Forelimb muscle (tissue), 1 donor: Measurements from ENCODE around the gene MPG. TPM values are rescaled to one million over a fixed set of nuclear protein-coding genes. Genes with fewer than 3 reads are reported as not detected.
"Not testable (repeated sequence)": the region's sequence is repeated elsewhere in the genome, so short reads cannot be mapped to it uniquely, and the experiment has no call there.

ENCODE experiments used
- DNase-seq: peaks from one replicate; pipeline ENCODE4 v3.0.0-alpha.2; 2013; ENCODE audit warnings: low read depth
- polyA plus RNA-seq: library from polyadenylated mRNA; unstranded; fragments of 120-200 nt; gene quantifications from one replicate; pipeline ENCODE4 v1.2.1, GENCODE V29; 2013; ENCODE audit not compliant: insufficient read length

MPG gene
- polyA plus RNA-seq, 1 donor: 23.4 TPM

GRCh38 chr16:112153-112840 lies 34.3 kb downstream of the MPG start:
- no peak for DNase-seq

DNA sequence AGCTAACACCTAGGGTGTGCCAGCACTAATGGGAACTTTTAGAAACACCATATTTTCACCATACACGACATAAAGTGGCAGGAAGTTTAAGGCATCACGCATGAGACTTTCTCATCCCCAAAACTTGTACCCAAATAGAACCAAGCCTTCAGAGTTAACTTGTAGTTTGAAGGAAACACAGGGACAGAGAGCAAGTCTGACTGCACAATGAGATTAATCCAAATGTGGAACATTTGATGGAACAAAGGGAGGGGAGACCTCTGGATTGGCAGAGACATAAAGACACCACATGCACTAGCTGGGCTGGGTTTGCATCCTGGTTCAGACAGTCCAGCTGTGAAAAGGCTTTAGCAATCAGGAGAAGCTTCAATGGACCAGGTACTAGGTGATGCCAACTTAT lies 36.3 kb downstream of the MPG start:
- no peak for DNase-seq

GRCh38 chr16:116015-116414 lies 38.0 kb downstream of the MPG start:
- no peak for DNase-seq

- DNase-seq: no peak
Measured at GRCh38 chr16:117379-118365, 39.6 kb downstream of the MPG start.

- no peak for DNase-seq
Measured at GRCh38 chr16:118857-119256, 40.8 kb downstream of the MPG start.

GRCh38 chr16:119295-119694 lies 41.3 kb downstream of the MPG start:
- DNase-seq: no peak

DNA sequence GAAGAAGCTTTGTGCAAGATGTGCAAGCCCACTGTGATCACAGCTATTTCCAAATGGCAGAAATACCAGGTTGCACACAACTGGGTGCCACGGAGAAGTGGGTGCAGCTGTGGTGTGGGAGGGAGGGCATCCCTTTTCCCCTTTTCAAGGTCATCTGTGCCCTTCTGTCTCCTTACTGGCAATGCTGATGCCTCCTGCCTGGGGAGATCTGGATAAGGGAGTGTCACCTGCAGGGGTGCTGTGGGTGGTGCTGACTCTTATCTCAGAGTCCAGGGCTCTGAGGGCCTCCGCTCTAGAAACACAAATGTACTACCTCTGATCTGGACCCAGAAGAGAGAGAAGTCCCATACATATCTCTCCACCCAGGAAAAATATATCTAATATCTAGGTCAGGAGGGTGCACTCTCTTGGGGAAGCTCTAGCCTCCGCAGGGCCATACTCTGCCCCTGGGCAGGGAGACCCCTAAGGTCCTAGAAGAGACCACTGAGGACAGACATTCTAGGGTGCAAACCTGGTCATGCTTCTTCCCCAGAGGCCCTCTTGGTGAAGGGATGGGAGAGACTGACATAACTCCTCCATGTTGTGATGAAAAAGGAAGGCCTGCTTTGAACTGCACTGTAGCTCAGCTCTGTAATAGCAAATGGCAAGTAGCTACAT lies 41.9 kb downstream of the MPG start:
- no peak for DNase-seq

- DNase-seq: no peak
Measured at GRCh38 chr16:120756-121155, 42.7 kb downstream of the MPG start.

GRCh38 chr16:122361-122760 lies 44.3 kb downstream of the MPG start:
- no peak for DNase-seq

- DNase-seq: not testable (repeated sequence)
Measured at GRCh38 chr16:123558-124350, 45.7 kb downstream of the MPG start.

DNA sequence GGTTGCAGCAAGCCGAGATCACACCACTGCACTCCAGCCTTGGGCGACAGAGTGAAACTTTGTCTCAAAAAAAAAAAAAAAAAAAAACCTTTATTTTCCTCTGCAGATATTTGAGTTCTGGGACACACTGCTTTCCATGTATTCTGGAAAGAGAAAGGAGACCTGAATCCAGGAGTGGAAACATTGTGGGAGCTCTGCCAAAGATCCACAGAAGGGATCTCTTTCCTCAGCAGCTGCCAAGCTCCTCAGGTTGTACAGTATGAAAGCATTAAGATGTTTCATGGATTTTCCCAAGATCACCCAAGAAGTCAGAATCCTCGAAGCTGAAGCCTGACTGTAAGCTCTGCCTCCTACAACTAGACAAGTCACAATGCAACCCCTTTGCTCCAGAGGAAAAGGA lies 47.0 kb downstream of the MPG start:
- DNase-seq: peak; percentile 17

DNA sequence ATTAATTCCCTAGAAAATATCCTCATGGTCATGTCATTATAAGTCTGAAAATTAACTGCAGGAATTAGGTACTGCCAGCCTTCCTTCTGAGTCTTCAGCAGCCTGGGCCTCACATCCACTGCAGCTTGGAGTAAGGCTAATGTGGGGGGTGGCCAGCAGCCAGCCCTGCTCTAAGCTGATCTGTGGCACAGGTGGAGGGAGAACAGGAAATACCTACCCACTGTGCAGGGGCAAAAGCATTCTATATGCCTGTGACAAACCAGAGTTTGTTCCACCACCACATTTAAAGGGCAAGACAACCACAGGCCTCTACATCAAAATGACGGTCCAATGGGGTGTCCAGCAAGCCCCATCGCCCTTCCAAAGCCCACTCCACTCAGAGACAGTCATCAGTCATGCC lies 51.0 kb downstream of the MPG start:
- no peak for DNase-seq

DNA sequence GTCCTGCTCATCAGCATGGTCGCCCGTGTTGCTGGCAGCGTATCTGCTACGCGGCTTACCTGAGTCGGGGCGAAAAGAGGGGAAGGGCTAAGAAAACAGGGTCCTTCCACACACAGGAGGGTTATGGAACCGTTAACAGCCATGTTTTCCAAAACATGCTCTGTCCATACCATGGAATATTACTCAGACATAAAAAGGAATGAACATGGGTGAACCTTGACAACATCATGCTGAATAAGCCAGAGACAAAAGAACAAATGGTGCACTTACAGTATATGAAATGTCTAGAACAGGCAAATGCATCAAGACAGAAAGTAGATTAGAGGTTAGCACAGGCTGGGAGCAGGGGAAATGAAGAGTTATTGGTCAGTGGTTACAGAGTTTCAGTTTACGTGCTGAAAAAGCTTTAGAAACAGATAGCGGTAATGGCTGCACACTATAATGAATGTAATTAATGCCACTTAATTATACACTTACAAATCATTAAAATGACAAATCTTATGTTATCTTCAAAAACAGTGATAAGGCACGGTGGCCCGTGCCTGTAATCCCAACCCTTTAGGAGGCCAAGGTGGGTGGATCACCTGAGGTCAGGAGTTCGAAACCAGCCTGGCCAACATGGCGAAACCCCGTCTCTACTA lies 52.6 kb downstream of the MPG start:
- no peak for DNase-seq

DNA sequence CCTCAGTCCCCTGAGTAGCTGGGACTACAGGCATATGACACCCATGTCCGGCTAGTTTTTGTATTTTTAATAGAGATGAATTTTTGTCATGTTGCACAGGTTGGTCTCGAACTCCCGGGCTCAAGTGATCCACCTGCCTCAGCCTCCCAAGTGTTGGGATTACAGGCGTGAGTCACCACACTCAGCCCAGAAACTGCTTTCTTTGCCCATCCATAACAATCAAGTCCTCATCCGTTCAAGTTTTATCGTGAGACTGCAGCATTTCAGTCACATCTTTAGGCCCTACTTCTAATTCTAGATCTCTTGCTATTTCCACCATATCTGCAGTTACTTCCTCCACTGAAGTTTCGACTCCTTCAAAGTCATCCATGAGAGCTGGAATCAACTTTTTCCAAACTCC lies 54.1 kb downstream of the MPG start:
- no peak for DNase-seq

DNA sequence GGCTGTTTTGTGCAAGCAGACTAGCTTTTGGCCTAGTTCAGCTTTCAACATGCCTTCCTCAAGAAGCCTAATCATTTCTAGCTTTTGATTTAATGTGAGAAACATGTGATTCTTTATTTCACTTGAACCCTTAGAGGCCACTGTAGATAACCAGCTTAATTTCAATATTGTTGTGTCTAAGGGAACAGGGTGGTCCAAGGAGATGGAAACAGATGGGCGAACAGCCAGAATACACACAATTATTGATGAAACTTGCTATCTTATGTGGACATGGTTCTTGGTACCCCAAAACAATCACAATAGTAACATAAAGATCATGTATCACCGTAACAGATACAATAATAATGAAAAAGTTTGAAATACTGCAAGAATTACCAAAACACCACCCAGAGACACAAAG lies 55.7 kb downstream of the MPG start:
- no peak for DNase-seq

Other genes starting within 250 kb of the MPG start
- gene POLR3K, start 24.6 kb upstream of the MPG start, polyA plus RNA-seq: 6.7 TPM
- 30.6 TPM for gene SNRNP25, start 24.4 kb upstream of the MPG start, polyA plus RNA-seq
- 38.1 TPM for gene RHBDF1, start 5.6 kb upstream of the MPG start, polyA plus RNA-seq
- 25.5 TPM for gene NPRL3, start 60.4 kb downstream of the MPG start, polyA plus RNA-seq
- 4.9 TPM for gene HBZ, start 74.4 kb downstream of the MPG start, polyA plus RNA-seq
- gene HBM, start 87.8 kb downstream of the MPG start, polyA plus RNA-seq: 6.8 TPM
- gene HBA2, start 94.7 kb downstream of the MPG start, polyA plus RNA-seq: 3,429 TPM
- gene HBA1, start 98.5 kb downstream of the MPG start, polyA plus RNA-seq: 2,062 TPM
- gene HBQ1, start 102.2 kb downstream of the MPG start, polyA plus RNA-seq: 1.4 TPM
- 67.5 TPM for gene LUC7L, start 151.2 kb downstream of the MPG start, polyA plus RNA-seq
- gene FAM234A, start 156.6 kb downstream of the MPG start, polyA plus RNA-seq: 36.3 TPM
- gene RGS11, start 197.7 kb downstream of the MPG start, polyA plus RNA-seq: 3.6 TPM
- gene ARHGDIG, start 202.4 kb downstream of the MPG start, polyA plus RNA-seq: 0.82 TPM
- 0.68 TPM for gene PDIA2, start 204.9 kb downstream of the MPG start, polyA plus RNA-seq